GM13976 (cell line): ENCODE measurements around the gene DMBX1.
A peak's percentile ranks its signal among the peaks of the same experiment; 100 is the strongest.

Experiments used
- DNase-seq: peaks from one replicate; pipeline ENCODE4 v3.0.0; 2012; ENCODE audit warnings: low spot score
- CTCF ChIP-seq: IDR thresholded peaks from 2 replicates; pipeline ENCODE4 v1.5.1; 2012; ENCODE audit warnings: borderline replicate concordance, mild to moderate bottlenecking; ENCODE audit not compliant: insufficient read depth; ENCODE audit errors: extremely low read depth, missing control alignments, control extremely low read depth
- in situ Hi-C: fragments of 300-500 bp; cut with MboI; formaldehyde crosslinking; loops from one replicate; pipeline ENCODE4 v1.12.0; 2022; ENCODE audit warnings: low sequenced_read_pairs, mixed read lengths, inconsistent platforms; ENCODE audit not compliant: unreplicated experiment

Gene DMBX1

GRCh38 chr1:46472498-46473181 is 17.0 kb upstream of the DMBX1 start:
- in situ Hi-C loops = no loop called here
- no peak for TF ChIP-seq CTCF
- DNase-seq = no peak

GRCh38 chr1:46473991-46474390 is 15.6 kb upstream of the DMBX1 start:
- no peak for DNase-seq
- no peak for TF ChIP-seq CTCF
- in situ Hi-C loops = no loop called here

GRCh38 chr1:46474570-46474969 is 15.1 kb upstream of the DMBX1 start:
- no peak for DNase-seq
- in situ Hi-C loops = no loop called here

GRCh38 chr1:46476673-46477072 is 13.0 kb upstream of the DMBX1 start:
- no peak for TF ChIP-seq CTCF
- DNase-seq = no peak
- in situ Hi-C loops = loop anchor here (5.0 kb wide), 1 partner anchor 51 kb away; no protein-coding TSS in a partner anchor

More at GRCh38 chr1:46474570-46474969, 15.1 kb upstream of the DMBX1 start:
- TF ChIP-seq CTCF = no peak

- TF ChIP-seq CTCF = peak; percentile 78
- in situ Hi-C loops = loop anchor here (5.0 kb wide), 1 partner anchor 50 kb away; no protein-coding TSS in a partner anchor
- peak; percentile 90 for DNase-seq
Measured at GRCh38 chr1:46477153-46477929, 12.3 kb upstream of the DMBX1 start.

- in situ Hi-C loops = loop anchor here (5.0 kb wide), 1 partner anchor 48 kb away; no protein-coding TSS in a partner anchor
- DNase-seq = no peak
- no peak for TF ChIP-seq CTCF
Measured at GRCh38 chr1:46478721-46479485, 10.7 kb upstream of the DMBX1 start.
